Neural progenitor cell (in vitro differentiated cells): Measurements from ENCODE around the gene CCSER2. TPM values are rescaled to one million over a fixed set of nuclear protein-coding genes. Genes with fewer than 3 reads are reported as not detected.

Experiments used
- DNase-seq: peaks from one replicate; pipeline ENCODE4 v3.0.0-alpha.2; 2016; ENCODE audit warnings: low spot score
- H2AFZ ChIP-seq: fragments of 200-600 bp; sonication (generic); replicated peaks from 2 replicates; pipeline ENCODE4 v1.6.1; 2016; ENCODE audit warnings: antibody characterized with exemption
- H3F3A ChIP-seq: fragments of 200-600 bp; sonication (generic); 2 replicates; pipeline ENCODE4 v1.6.1; 2016; ENCODE audit warnings: antibody characterized with exemption, low read depth
- H3K27ac ChIP-seq: fragments of 200-600 bp; sonication (generic); 2 replicates; pipeline ENCODE4 v1.5.1; 2016; ENCODE audit warnings: mild to moderate bottlenecking
- H3K27me3 ChIP-seq: fragments of 200-600 bp; sonication (generic); 2 replicates; pipeline ENCODE4 v1.6.1; 2016; ENCODE audit warnings: mild to moderate bottlenecking, moderate library complexity
- H3K36me3 ChIP-seq: fragments of 200-600 bp; sonication (generic); 2 replicates; pipeline ENCODE4 v1.5.1; 2016
- H3K4me1 ChIP-seq: fragments of 200-600 bp; sonication (generic); 2 replicates; pipeline ENCODE4 v1.6.1; 2016; ENCODE audit warnings: mixed run types
- H3K4me2 ChIP-seq: fragments of 200-600 bp; sonication (generic); 2 replicates; pipeline ENCODE4 v1.6.1; 2016
- H3K4me3 ChIP-seq: fragments of 200-600 bp; sonication (generic); 2 replicates; pipeline ENCODE4 v1.5.1; 2016
- H3K79me2 ChIP-seq: fragments of 200-600 bp; sonication (generic); 2 replicates; pipeline ENCODE4 v1.6.1; 2016; ENCODE audit warnings: low read depth
- H3K9ac ChIP-seq: fragments of 200-600 bp; sonication (generic); 2 replicates; pipeline ENCODE4 v1.6.1; 2016
- H3K9me3 ChIP-seq: fragments of 200-600 bp; sonication (generic); 2 replicates; pipeline ENCODE4 v1.5.1; 2016; ENCODE audit warnings: low read depth
- H4K20me1 ChIP-seq: fragments of 200-600 bp; sonication (generic); 2 replicates; pipeline ENCODE4 v1.6.1; 2016; ENCODE audit warnings: low read depth
- H3K27ac Mint-ChIP-seq: 3 replicates; pipeline ENCODE4 v1.8.0; 2021; ENCODE audit warnings: mixed read lengths
- H3K27me3 Mint-ChIP-seq: 2 replicates; pipeline ENCODE4 v1.8.0; 2022; ENCODE audit warnings: low read depth, mild to moderate bottlenecking, inconsistent platforms, moderate library complexity, mixed read lengths; ENCODE audit not compliant: insufficient read depth
- H3K36me3 Mint-ChIP-seq: 3 replicates; pipeline ENCODE4 v1.8.0; 2021; ENCODE audit warnings: mixed read lengths
- H3K4me1 Mint-ChIP-seq: 3 replicates; pipeline ENCODE4 v1.8.0; 2021; ENCODE audit warnings: mixed read lengths
- H3K4me3 Mint-ChIP-seq: 3 replicates; pipeline ENCODE4 v1.8.0; 2021; ENCODE audit warnings: mild to moderate bottlenecking, moderate library complexity, mixed read lengths
- H3K9me3 Mint-ChIP-seq: 3 replicates; pipeline ENCODE4 v1.8.0; 2020; ENCODE audit warnings: mixed read lengths
- CTCF ChIP-seq: fragments of 200-600 bp; sonication (generic); IDR thresholded peaks from 2 replicates; pipeline ENCODE4 v1.5.1; 2017; ENCODE audit warnings: antibody characterized with exemption, mild to moderate bottlenecking
- EZH2 ChIP-seq: fragments of 200-600 bp; sonication (generic); IDR thresholded peaks from 2 replicates; pipeline ENCODE4 v1.6.1; 2017; ENCODE audit warnings: antibody characterized with exemption, mild to moderate bottlenecking, moderate library complexity
- EZH2phosphoT487 ChIP-seq: fragments of 200-600 bp; sonication (generic); IDR thresholded peaks from 2 replicates; pipeline ENCODE4 v1.6.1; 2017; ENCODE audit warnings: antibody characterized with exemption
- total RNA-seq: library from RNA; depleted of rRNA; stranded (reverse); fragments of >200 nt; gene quantifications from 2 replicates; pipeline ENCODE4 v1.2.3, GENCODE V29; 2015; ENCODE audit warnings: low replicate concordance

Gene CCSER2
- total RNA-seq, 1 donor from 2014 or later, result 39.3 TPM

GRCh38 chr10:84395581-84395980 lies 67.2 kb downstream of the CCSER2 start:
- H3K4me2 ChIP-seq, result no peak overlapping the region
- no peaks in the 10 kb centered on the region for H3K4me1 ChIP-seq
- Mint-ChIP-seq H3K27me3 (no peaks in the 10 kb centered on the region), H3K9me3 (peaks cover 22% of the 10 kb centered on the region), H3K27ac (no peak overlapping the region), H3K4me3 (no peak overlapping the region), H3K4me1 (no peaks in the 10 kb centered on the region), H3K36me3 (peaks cover 35% of the 10 kb centered on the region)
- no peaks in the 10 kb centered on the region for H3K27me3 ChIP-seq
- H3K9ac ChIP-seq, result no peak overlapping the region
- no peaks in the 10 kb centered on the region for H3F3A ChIP-seq
- H4K20me1 ChIP-seq, result no peaks in the 10 kb centered on the region
- peaks cover 4% of the 10 kb centered on the region for H3K36me3 ChIP-seq
- H3K27ac ChIP-seq, result no peak overlapping the region
- TF ChIP-seq EZH2phosphoT487, result no peak
- no peak for TF ChIP-seq CTCF
- no peak for TF ChIP-seq EZH2
- no peak for DNase-seq
- peaks cover 13% of the 10 kb centered on the region for H3K9me3 ChIP-seq
- H2AFZ ChIP-seq, result no peak overlapping the region
- H3K4me3 ChIP-seq, result no peak overlapping the region
- peaks cover 22% of the 10 kb centered on the region for H3K79me2 ChIP-seq

- Histone ChIP-seq H3K4me2 (no peak overlapping the region), H3K4me3 (no peak overlapping the region), H3K4me1 (no peaks in the 10 kb centered on the region), H3K9ac (no peak overlapping the region), H3K79me2 (peaks cover 22% of the 10 kb centered on the region), H2AFZ (no peak overlapping the region), H3F3A (no peaks in the 10 kb centered on the region), H3K27me3 (no peaks in the 10 kb centered on the region), H3K9me3 (peaks cover 13% of the 10 kb centered on the region), H3K36me3 (peaks cover 4% of the 10 kb centered on the region), H4K20me1 (no peaks in the 10 kb centered on the region), H3K27ac (no peak overlapping the region)
- no peaks in the 10 kb centered on the region for H3K4me1 Mint-ChIP-seq
- H3K27ac Mint-ChIP-seq, result no peak overlapping the region
- no peaks in the 10 kb centered on the region for H3K27me3 Mint-ChIP-seq
- H3K36me3 Mint-ChIP-seq, result peaks cover 30% of the 10 kb centered on the region
- H3K9me3 Mint-ChIP-seq, result peaks cover 25% of the 10 kb centered on the region
- no peak for TF ChIP-seq CTCF
- no peak for TF ChIP-seq EZH2
- no peak for TF ChIP-seq EZH2phosphoT487
- DNase-seq, result no peak
- H3K4me3 Mint-ChIP-seq, result no peak overlapping the region
Observed at GRCh38 chr10:84397735-84398144, 69.4 kb downstream of the CCSER2 start.

DNA sequence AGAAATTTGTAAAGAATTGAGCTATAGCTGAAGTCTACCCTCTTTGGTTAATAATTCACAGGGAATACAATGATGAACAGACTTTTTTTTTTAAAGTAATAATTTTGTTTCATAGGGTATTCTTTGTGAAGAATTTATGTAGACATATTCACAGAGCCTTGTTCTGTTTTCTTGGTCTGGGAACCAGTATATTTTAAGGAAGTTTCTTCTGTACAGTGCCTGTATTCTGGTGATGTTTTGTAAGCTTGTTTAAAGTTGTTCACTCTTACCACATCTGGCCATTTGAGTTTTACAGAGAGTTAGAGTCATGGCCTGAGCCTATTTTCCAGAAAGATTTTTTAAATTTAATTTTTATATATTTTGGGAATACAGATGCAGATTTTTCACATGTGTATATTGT lies 70.3 kb downstream of the CCSER2 start:
- H3K27ac ChIP-seq, result no peak overlapping the region
- no peaks in the 10 kb centered on the region for H3F3A ChIP-seq
- H3K4me2 ChIP-seq, result no peak overlapping the region
- H3K27me3 ChIP-seq, result no peaks in the 10 kb centered on the region
- no peaks in the 10 kb centered on the region for H3K4me1 ChIP-seq
- peaks cover 13% of the 10 kb centered on the region for H3K9me3 ChIP-seq
- H4K20me1 ChIP-seq, result no peaks in the 10 kb centered on the region
- peaks cover 22% of the 10 kb centered on the region for H3K79me2 ChIP-seq
- peaks cover 4% of the 10 kb centered on the region for H3K36me3 ChIP-seq
- no peak overlapping the region for H2AFZ ChIP-seq
- Mint-ChIP-seq H3K27me3 (no peaks in the 10 kb centered on the region), H3K36me3 (peaks cover 30% of the 10 kb centered on the region), H3K4me1 (no peaks in the 10 kb centered on the region), H3K9me3 (peaks cover 25% of the 10 kb centered on the region), H3K27ac (no peak overlapping the region), H3K4me3 (no peak overlapping the region)
- DNase-seq, result no peak
- H3K9ac ChIP-seq, result no peak overlapping the region
- TF ChIP-seq CTCF, result no peak
- TF ChIP-seq EZH2, result no peak
- TF ChIP-seq EZH2phosphoT487, result no peak
- H3K4me3 ChIP-seq, result no peak overlapping the region
